Measurements from ENCODE around the gene SNCA.

The SNCA gene

DNA sequence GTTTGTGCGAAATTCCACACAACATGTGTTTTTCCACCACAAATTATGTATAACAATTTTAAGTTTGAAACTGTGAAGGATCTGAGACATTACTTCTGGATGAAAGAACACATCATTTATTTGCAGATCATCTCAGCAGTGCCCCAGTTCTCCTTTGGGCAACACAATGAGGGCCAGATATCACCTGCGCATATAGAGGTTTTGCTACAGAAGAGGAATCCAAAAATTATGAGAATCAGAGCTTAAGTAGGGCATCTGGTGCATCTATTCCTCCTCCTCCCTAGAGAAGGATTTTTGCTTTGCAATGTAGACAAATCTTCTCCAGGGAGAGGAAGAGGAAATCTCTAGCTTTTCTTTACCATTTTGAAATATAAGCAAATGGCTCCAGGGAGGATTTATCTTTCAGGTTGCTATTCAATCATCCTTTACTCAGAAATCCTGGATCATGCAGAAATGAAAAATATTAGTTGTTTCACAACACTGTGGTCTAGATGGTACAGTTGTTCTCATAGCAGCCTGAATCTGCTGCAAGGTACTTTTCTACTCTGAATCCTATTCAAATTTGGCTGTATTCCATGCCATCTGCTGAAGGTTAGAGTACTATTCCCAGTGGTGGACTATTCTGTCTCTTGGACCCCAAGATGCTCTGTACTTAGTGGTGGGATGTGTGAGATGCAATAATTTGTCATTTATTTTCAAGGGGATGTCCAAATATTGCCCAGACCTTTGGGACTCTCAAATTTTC is 132.1 kb downstream of the SNCA start:
- no peaks in the 10 kb centered on the region for H3K36me3 ChIP-seq (ENCODE audit: control insufficient read depth, insufficient read depth, low read length)
- no peak overlapping the region for H3K4me3 ChIP-seq (replicated peaks; ENCODE audit: low read depth, low read length)
- DNase-seq (ENCODE audit: extremely low read depth, insufficient read length), result no peak
- TF ChIP-seq, protein P1, sequence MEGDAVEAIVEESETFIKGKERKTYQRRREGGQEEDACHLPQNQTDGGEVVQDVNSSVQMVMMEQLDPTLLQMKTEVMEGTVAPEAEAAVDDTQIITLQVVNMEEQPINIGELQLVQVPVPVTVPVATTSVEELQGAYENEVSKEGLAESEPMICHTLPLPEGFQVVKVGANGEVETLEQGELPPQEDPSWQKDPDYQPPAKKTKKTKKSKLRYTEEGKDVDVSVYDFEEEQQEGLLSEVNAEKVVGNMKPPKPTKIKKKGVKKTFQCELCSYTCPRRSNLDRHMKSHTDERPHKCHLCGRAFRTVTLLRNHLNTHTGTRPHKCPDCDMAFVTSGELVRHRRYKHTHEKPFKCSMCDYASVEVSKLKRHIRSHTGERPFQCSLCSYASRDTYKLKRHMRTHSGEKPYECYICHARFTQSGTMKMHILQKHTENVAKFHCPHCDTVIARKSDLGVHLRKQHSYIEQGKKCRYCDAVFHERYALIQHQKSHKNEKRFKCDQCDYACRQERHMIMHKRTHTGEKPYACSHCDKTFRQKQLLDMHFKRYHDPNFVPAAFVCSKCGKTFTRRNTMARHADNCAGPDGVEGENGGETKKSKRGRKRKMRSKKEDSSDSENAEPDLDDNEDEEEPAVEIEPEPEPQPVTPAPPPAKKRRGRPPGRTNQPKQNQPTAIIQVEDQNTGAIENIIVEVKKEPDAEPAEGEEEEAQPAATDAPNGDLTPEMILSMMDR (IDR thresholded peaks at IDR 0.05; ENCODE audit: insufficient read depth, low read length, poor library complexity, severe bottlenecking), result no peak
- no peaks in the 10 kb centered on the region for H3K27me3 ChIP-seq (replicated peaks; ENCODE audit: control insufficient read depth, insufficient read depth, low read length)

DNA sequence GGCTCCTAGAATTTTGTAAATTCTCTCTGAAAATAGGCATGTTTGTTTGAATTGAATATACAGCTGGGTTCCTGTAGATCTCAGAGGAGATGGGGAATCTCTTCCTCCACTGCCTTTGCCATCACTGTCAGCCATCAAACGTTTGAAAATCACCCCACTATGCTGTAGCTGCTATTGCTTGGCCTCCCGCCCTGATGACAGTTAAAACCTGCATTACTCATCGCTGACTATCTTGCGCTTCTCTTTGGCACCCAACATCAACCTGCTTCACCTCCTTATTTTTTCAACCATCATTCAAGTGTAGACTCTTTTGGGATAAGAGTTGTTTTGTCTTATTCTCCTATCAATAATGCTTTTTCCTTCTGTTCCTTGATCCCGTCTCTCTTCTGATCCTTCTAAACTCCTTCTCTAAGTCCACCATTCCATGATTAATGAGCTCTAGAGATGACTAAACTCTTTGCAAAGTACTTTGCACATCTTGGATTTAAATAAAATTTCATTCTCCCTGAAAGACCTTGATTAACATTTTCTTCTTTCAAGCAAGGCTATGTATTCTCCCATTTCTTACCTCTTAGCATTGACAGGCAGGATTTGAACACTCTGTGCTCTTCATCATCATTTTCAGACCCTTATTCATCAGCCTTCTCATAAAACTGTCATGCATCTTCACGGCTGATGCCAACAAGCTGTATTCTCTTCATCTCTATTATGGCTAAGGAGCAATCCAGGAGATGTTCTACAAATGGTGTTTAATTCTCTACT is 133.0 kb downstream of the SNCA start:
- no peak overlapping the region for H3K4me3 ChIP-seq (replicated peaks; ENCODE audit: low read depth, low read length)
- H3K36me3 ChIP-seq (ENCODE audit: control insufficient read depth, insufficient read depth, low read length), result no peaks in the 10 kb centered on the region
- H3K27me3 ChIP-seq (replicated peaks; ENCODE audit: control insufficient read depth, insufficient read depth, low read length), result no peaks in the 10 kb centered on the region
- TF ChIP-seq, protein P1 (IDR thresholded peaks at IDR 0.05; ENCODE audit: insufficient read depth, low read length, poor library complexity, severe bottlenecking), result no peak
- DNase-seq (ENCODE audit: extremely low read depth, insufficient read length), result no peak

DNA sequence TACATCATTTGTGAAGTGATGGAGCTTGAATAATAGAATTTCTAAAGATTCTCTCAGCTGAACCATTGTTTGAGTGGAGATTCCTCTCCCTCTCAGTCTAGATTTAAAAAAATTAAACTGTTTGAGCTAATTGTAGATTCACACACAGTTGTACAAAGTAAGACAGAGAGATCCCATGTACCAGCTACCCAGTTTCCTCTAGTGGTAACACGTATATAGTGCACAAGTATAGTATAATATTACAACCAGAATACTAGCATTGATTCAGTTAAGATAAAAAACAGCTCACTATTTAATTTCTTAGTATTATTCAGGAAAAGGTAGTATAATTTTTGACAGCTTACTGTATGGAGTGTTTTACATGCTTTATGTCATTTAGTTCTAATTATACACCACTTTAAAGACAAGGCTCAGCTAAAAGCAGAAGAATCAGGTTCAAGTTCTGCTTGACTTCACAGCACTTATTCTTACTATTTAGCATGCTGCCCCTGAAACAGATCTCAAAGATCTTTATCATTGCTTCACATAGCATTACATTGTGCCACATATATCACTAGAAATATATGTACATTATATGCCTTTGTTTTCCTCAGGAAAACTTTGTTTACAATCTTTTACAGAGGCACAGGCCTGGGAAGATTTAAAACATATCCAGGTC is 136.1 kb downstream of the SNCA start:
- no peak for DNase-seq (ENCODE audit: extremely low read depth, insufficient read length)

DNA sequence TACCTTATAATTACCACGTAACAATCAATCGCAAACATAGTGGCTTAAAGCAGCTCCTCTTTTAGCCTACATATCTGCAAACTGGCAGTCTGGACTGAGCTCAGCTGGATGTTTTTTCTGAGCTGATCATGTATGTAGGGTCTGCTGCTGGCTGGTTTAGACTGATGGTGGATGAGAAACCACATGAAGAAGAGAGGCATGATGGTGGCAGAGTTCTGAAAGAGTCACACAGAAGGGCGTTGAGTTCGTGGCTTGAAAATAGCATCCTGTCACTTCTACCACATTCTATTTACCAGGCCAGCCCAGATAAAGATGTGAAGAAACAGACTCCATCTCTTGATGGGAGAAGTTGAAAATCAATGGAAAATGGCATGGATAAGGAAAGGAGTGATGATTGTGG is 151.3 kb downstream of the SNCA start:
- no peak overlapping the region for H3K4me3 ChIP-seq (replicated peaks; ENCODE audit: low read depth, low read length)
- no peak for DNase-seq (ENCODE audit: extremely low read depth, insufficient read length)
- no peaks in the 10 kb centered on the region for H3K36me3 ChIP-seq (ENCODE audit: control insufficient read depth, insufficient read depth, low read length)
- no peaks in the 10 kb centered on the region for H3K27me3 ChIP-seq (replicated peaks; ENCODE audit: control insufficient read depth, insufficient read depth, low read length)
- TF ChIP-seq, protein P1 (IDR thresholded peaks at IDR 0.05; ENCODE audit: insufficient read depth, low read length, poor library complexity, severe bottlenecking), result no peak

More for the DNA sequence above, 136.1 kb downstream of the SNCA start:
- no peaks in the 10 kb centered on the region for H3K27me3 ChIP-seq (replicated peaks; ENCODE audit: control insufficient read depth, insufficient read depth, low read length)
- H3K36me3 ChIP-seq (ENCODE audit: control insufficient read depth, insufficient read depth, low read length), result no peaks in the 10 kb centered on the region
- no peak overlapping the region for H3K4me3 ChIP-seq (replicated peaks; ENCODE audit: low read depth, low read length)
- TF ChIP-seq, protein P1 (IDR thresholded peaks at IDR 0.05; ENCODE audit: insufficient read depth, low read length, poor library complexity, severe bottlenecking), result no peak

DNA sequence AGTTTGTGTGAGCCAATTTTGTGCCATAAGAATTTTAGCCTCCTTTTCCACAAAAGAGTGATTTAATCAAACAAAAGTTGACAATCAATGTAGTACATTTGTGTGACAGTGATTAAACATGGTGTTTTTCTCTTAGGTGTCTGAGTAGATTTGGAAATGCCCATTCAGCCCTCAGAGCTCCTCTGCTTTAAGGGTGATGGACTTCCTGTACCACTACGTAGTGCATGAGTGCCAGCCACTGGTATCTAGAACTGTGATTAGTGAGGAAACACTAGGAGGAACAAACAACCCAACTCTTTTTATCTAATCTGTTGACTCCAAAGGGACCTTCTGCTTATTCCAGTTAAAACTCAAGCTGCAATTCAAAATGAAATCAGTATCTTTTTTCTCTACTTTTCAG is 151.7 kb downstream of the SNCA start:
- TF ChIP-seq, protein P1 (IDR thresholded peaks at IDR 0.05; ENCODE audit: insufficient read depth, low read length, poor library complexity, severe bottlenecking), result no peak
- H3K4me3 ChIP-seq (replicated peaks; ENCODE audit: low read depth, low read length), result no peak overlapping the region
- H3K36me3 ChIP-seq (ENCODE audit: control insufficient read depth, insufficient read depth, low read length), result no peaks in the 10 kb centered on the region
- no peak for DNase-seq (ENCODE audit: extremely low read depth, insufficient read length)
- no peaks in the 10 kb centered on the region for H3K27me3 ChIP-seq (replicated peaks; ENCODE audit: control insufficient read depth, insufficient read depth, low read length)

Data from GM06990 (cell line).